Neural cell (in vitro differentiated cells): ENCODE measurements around the gene ANKRD13A. TPM values are rescaled to one million over a fixed set of nuclear protein-coding genes. Genes with fewer than 3 reads are reported as not detected.

Source experiments
- H2AFZ ChIP-seq: fragments of 200-600, 300-800 bp; sonication (generic), shearing (Covaris generic); 2 replicates; pipeline ENCODE4 v1.6.0; 2014; ENCODE audit warnings: low read depth, mild to moderate bottlenecking, antibody characterized with exemption, low read length, moderate library complexity
- H3F3A ChIP-seq: fragments of 200-600 bp; shearing (Covaris generic); 2 replicates; pipeline ENCODE4 v1.6.1; 2016; ENCODE audit warnings: mild to moderate bottlenecking, moderate library complexity, mixed read lengths, antibody characterized with exemption, low read length; ENCODE audit not compliant: insufficient read depth, poor library complexity, severe bottlenecking
- H3K27ac ChIP-seq: fragments of 200-600, 300-800 bp; sonication (generic), shearing (Covaris generic); 2 replicates; pipeline ENCODE4 v1.5.1; 2014; ENCODE audit warnings: mild to moderate bottlenecking, low read length, moderate library complexity
- H3K27me3 ChIP-seq: fragments of 300-800, 200-600 bp; sonication (generic), shearing (Covaris generic); 2 replicates; pipeline ENCODE4 v1.6.0; 2014; ENCODE audit warnings: mild to moderate bottlenecking, low read depth, low read length, moderate library complexity; ENCODE audit not compliant: insufficient read depth
- H3K36me3 ChIP-seq: fragments of 300-800, 200-600 bp; sonication (generic), shearing (Covaris generic); 2 replicates; pipeline ENCODE4 v1.5.1; 2014; ENCODE audit warnings: mild to moderate bottlenecking, antibody characterized with exemption, low read length, moderate library complexity; ENCODE audit not compliant: insufficient read depth
- H3K4me2 ChIP-seq: fragments of 300-800, 200-600 bp; sonication (generic), shearing (Covaris generic); 2 replicates; pipeline ENCODE4 v1.6.0; 2014; ENCODE audit warnings: mild to moderate bottlenecking, low read length
- H3K4me3 ChIP-seq: fragments of 300-800, 200-600 bp; sonication (generic), shearing (Covaris generic); 2 replicates; pipeline ENCODE4 v1.5.1; 2014; ENCODE audit warnings: mild to moderate bottlenecking, low read length, moderate library complexity
- H3K79me2 ChIP-seq: fragments of 200-600 bp; shearing (Covaris generic); replicated peaks from 2 replicates; pipeline ENCODE4 v1.6.0; 2014; ENCODE audit warnings: mild to moderate bottlenecking, low read length, moderate library complexity; ENCODE audit not compliant: insufficient read depth
- H3K9ac ChIP-seq: fragments of 300-800, 200-600 bp; sonication (generic), shearing (Covaris generic); 2 replicates; pipeline ENCODE4 v1.6.1; 2016; ENCODE audit warnings: mild to moderate bottlenecking, low read length, mixed read lengths
- H3K9me2 ChIP-seq: fragments of 200-600 bp; shearing (Covaris generic); 2 replicates; pipeline ENCODE4 v1.6.1; 2016; ENCODE audit warnings: mild to moderate bottlenecking, low read length, mixed read lengths; ENCODE audit not compliant: insufficient read depth
- H3K9me3 ChIP-seq: fragments of 200-600, 300-800 bp; sonication (generic), shearing (Covaris generic); 2 replicates; pipeline ENCODE4 v1.6.1; 2016; ENCODE audit warnings: mild to moderate bottlenecking, mixed run types, low read length, moderate library complexity, mixed read lengths
- H4K20me1 ChIP-seq: fragments of 200-600 bp; shearing (Covaris generic); 2 replicates; pipeline ENCODE4 v1.6.1; 2016; ENCODE audit warnings: mild to moderate bottlenecking, mixed run types; ENCODE audit not compliant: insufficient read depth
- CTCF ChIP-seq: fragments of 450-650 bp; IDR thresholded peaks from 2 replicates; pipeline ENCODE4 v1.5.1; 2014; ENCODE audit warnings: antibody characterized with exemption, mild to moderate bottlenecking, moderate library complexity; ENCODE audit not compliant: poor library complexity, severe bottlenecking
- EP300 ChIP-seq: fragments of 450-650 bp; conservative IDR thresholded peaks from 2 replicates; pipeline ENCODE4 v1.6.1; 2014; ENCODE audit warnings: antibody characterized with exemption, mild to moderate bottlenecking, moderate library complexity; ENCODE audit not compliant: poor library complexity, severe bottlenecking
- EZH2 ChIP-seq: fragments of 200-600, 300-800 bp; shearing (Covaris generic), sonication (generic); IDR thresholded peaks from 2 replicates; pipeline ENCODE4 v1.6.1; 2014; ENCODE audit warnings: antibody characterized with exemption, low read length, borderline replicate concordance, mild to moderate bottlenecking; ENCODE audit not compliant: insufficient read depth, poor library complexity, severe bottlenecking
- MXI1 ChIP-seq: fragments of 450-650 bp; conservative IDR thresholded peaks from 2 replicates; pipeline ENCODE4 v1.6.1; 2014; ENCODE audit warnings: antibody characterized with exemption, mild to moderate bottlenecking; ENCODE audit not compliant: poor library complexity, severe bottlenecking
- POLR2AphosphoS5 ChIP-seq: IDR thresholded peaks from 2 replicates; pipeline ENCODE4 v1.6.1; 2012
- RAD21 ChIP-seq: fragments of 450-650 bp; conservative IDR thresholded peaks from 2 replicates; pipeline ENCODE4 v1.6.1; 2014; ENCODE audit warnings: antibody characterized with exemption, mild to moderate bottlenecking, moderate library complexity
- REST ChIP-seq: IDR thresholded peaks from 2 replicates; pipeline ENCODE4 v1.6.1; 2012; ENCODE audit warnings: borderline replicate concordance
- SMC3 ChIP-seq: fragments of 450-650 bp; conservative IDR thresholded peaks from 2 replicates; pipeline ENCODE4 v1.6.1; 2014; ENCODE audit warnings: antibody characterized with exemption, mild to moderate bottlenecking, moderate library complexity; ENCODE audit not compliant: poor library complexity
- TAF1 ChIP-seq: IDR thresholded peaks from 2 replicates; pipeline ENCODE4 v1.6.1; 2012; ENCODE audit warnings: low read depth
- polyA plus RNA-seq: library from polyadenylated mRNA; depleted of rRNA; stranded (reverse); fragments of >200 nt; gene quantifications from 2 replicates; pipeline ENCODE4 v1.2.3, GENCODE V29; 2014

ANKRD13A gene
- polyA plus RNA-seq, 1 donor from 2014 or later = 89.2 TPM

- Histone ChIP-seq H3K27me3 (no peaks in the 10 kb centered on the region), H3K4me2 (no peak overlapping the region), H3K36me3 (no peaks in the 10 kb centered on the region), H3F3A (no peaks in the 10 kb centered on the region), H2AFZ (no peak overlapping the region), H3K4me3 (no peak overlapping the region), H3K27ac (no peak overlapping the region), H4K20me1 (no peaks in the 10 kb centered on the region), H3K79me2 (no peaks in the 10 kb centered on the region), H3K9me2 (no peaks in the 10 kb centered on the region), H3K9me3 (no peaks in the 10 kb centered on the region), H3K9ac (no peak overlapping the region)
- no peak for TF ChIP-seq CTCF
- no peak for TF ChIP-seq POLR2AphosphoS5
- no peak for TF ChIP-seq TAF1
- TF ChIP-seq SMC3 = no peak
- no peak for TF ChIP-seq EP300
- no peak for TF ChIP-seq REST
- no peak for TF ChIP-seq RAD21
Measured at GRCh38 chr12:110029290-110029815, 30.1 kb downstream of the ANKRD13A start.

GRCh38 chr12:110033888-110034287 lies 34.7 kb downstream of the ANKRD13A start:
- Histone ChIP-seq H3K9me2 (no peaks in the 10 kb centered on the region), H3K9ac (no peak overlapping the region), H3K79me2 (no peaks in the 10 kb centered on the region), H4K20me1 (no peaks in the 10 kb centered on the region), H2AFZ (no peak overlapping the region), H3K9me3 (no peaks in the 10 kb centered on the region), H3K27ac (no peak overlapping the region), H3K4me3 (no peak overlapping the region), H3K36me3 (peaks cover 4% of the 10 kb centered on the region), H3K4me2 (no peak overlapping the region), H3F3A (no peaks in the 10 kb centered on the region), H3K27me3 (no peaks in the 10 kb centered on the region)
- TF ChIP-seq MXI1 (no peak), EZH2 (no peak), POLR2AphosphoS5 (no peak), RAD21 (no peak), REST (no peak), EP300 (no peak), TAF1 (no peak), CTCF (no peak), SMC3 (no peak)
